Ascending aorta (tissue), 2 donors: ENCODE results near the gene TESPA1. TPM values are rescaled to one million over a fixed set of nuclear protein-coding genes. Genes with fewer than 3 reads are reported as not detected.

Experiments used
- DNase-seq, 2 donors: peaks; one replicate each; pipeline ENCODE4 v3.0.0-alpha.2; 2019; ENCODE audit warnings: low spot score in 2 of 2
- H3K27ac ChIP-seq, 2 donors: fragments of 200-600 bp; sonication (generic); one replicate each; pipeline ENCODE4 v1.5.1; 2016 to 2017; ENCODE audit warnings: mild to moderate bottlenecking in 1 of 2
- H3K27me3 ChIP-seq: fragments of 200-600 bp; sonication (generic); one replicate; pipeline ENCODE4 v1.5.1; 2017
- H3K36me3 ChIP-seq, 2 donors: fragments of 200-600 bp; sonication (generic); one replicate each; pipeline ENCODE4 v1.5.1; 2016
- H3K4me1 ChIP-seq, 2 donors: fragments of 200-600 bp; sonication (generic); one replicate each; pipeline ENCODE4 v1.5.1; 2016 to 2017; ENCODE audit warnings: mild to moderate bottlenecking in 1 of 2
- H3K4me3 ChIP-seq, 2 donors: fragments of 200-600 bp; sonication (generic); one replicate each; pipeline ENCODE4 v1.5.1; 2016 to 2017; ENCODE audit warnings: mild to moderate bottlenecking in 1 of 2
- H3K9me3 ChIP-seq, 2 donors: fragments of 200-600 bp; sonication (generic); one replicate each; pipeline ENCODE4 v1.5.1; 2016
- CTCF ChIP-seq, 3 experiments: fragments of 200-600 bp in 2 of 3; fragments of 450-650 bp in 1 of 3; sonication (generic) in 2 of 3; IDR thresholded peaks; one replicate each; pipeline ENCODE4 v1.5.1; 2016 to 2019; ENCODE audit warnings: antibody characterized with exemption in 3 of 3, mild to moderate bottlenecking in 1 of 3, moderate library complexity in 1 of 3
- intact Hi-C: fragments of 100-400 bp; cut with DNase I; formaldehyde crosslinking; loops from one replicate; pipeline ENCODE4 v1.15.1; 2023
- total RNA-seq: library from RNA; depleted of rRNA; stranded (reverse); fragments of >200 nt; gene quantifications from one replicate; pipeline ENCODE4 v1.1.0, GENCODE V29; 2016

The TESPA1 gene
- total RNA-seq, 1 donor from 2014 or later, result not detected

GRCh38 chr12:54980341-54980740 is 4.2 kb downstream of the TESPA1 start:
- Histone ChIP-seq H3K4me3 (no peak overlapping the region), H3K27me3 (no peaks in the 10 kb centered on the region), H3K27ac (no peak overlapping the region), H3K9me3 (no peaks in the 10 kb centered on the region), H3K4me1 (no peaks in the 10 kb centered on the region), H3K36me3 (no peaks in the 10 kb centered on the region)
- TF ChIP-seq CTCF (IDR thresholded peaks at IDR 0.05), result no peak
- DNase-seq, result no peak
- intact Hi-C loops, result no loop called here

- H3K36me3 ChIP-seq, result no peaks in the 10 kb centered on the region
- no peaks in the 10 kb centered on the region for H3K4me1 ChIP-seq
- no peak for TF ChIP-seq CTCF (IDR thresholded peaks at IDR 0.05)
- no peak overlapping the region for H3K27ac ChIP-seq
- H3K27me3 ChIP-seq, result no peaks in the 10 kb centered on the region
- H3K9me3 ChIP-seq, result no peaks in the 10 kb centered on the region
- H3K4me3 ChIP-seq, result no peak overlapping the region
- no peak for DNase-seq
- intact Hi-C loops, result loop anchor here (5.0 kb wide), 1 partner anchor 211 kb away; no protein-coding TSS in a partner anchor
Measured at GRCh38 chr12:54977857-54978256, 6.7 kb downstream of the TESPA1 start.

- Histone ChIP-seq H3K9me3 (no peaks in the 10 kb centered on the region), H3K27me3 (no peaks in the 10 kb centered on the region), H3K36me3 (no peaks in the 10 kb centered on the region), H3K4me1 (no peaks in the 10 kb centered on the region), H3K4me3 (no peak overlapping the region), H3K27ac (no peak overlapping the region)
- TF ChIP-seq CTCF (IDR thresholded peaks at IDR 0.05), result no peak
- intact Hi-C loops, result loop anchor here (5.0 kb wide), 1 partner anchor 210 kb away; no protein-coding TSS in a partner anchor
- no peak for DNase-seq
Measured at GRCh38 chr12:54977155-54977554, 7.4 kb downstream of the TESPA1 start.

- intact Hi-C loops, result loop anchor here (5.0 kb wide), 1 partner anchor 209 kb away; no protein-coding TSS in a partner anchor
- Histone ChIP-seq H3K27ac (no peak overlapping the region), H3K4me3 (no peak overlapping the region), H3K36me3 (no peaks in the 10 kb centered on the region), H3K27me3 (no peaks in the 10 kb centered on the region), H3K9me3 (no peaks in the 10 kb centered on the region), H3K4me1 (no peaks in the 10 kb centered on the region)
- no peak for DNase-seq
- TF ChIP-seq CTCF (IDR thresholded peaks at IDR 0.05), result no peak
Measured at GRCh38 chr12:54975875-54976274, 8.7 kb downstream of the TESPA1 start.

GRCh38 chr12:54975272-54975671 is 9.3 kb downstream of the TESPA1 start:
- H3K27me3 ChIP-seq, result no peaks in the 10 kb centered on the region
- H3K4me1 ChIP-seq, result no peaks in the 10 kb centered on the region
- no peak for DNase-seq
- intact Hi-C loops, result loop anchor here (5.0 kb wide), 1 partner anchor 208 kb away; no protein-coding TSS in a partner anchor
- H3K36me3 ChIP-seq, result no peaks in the 10 kb centered on the region
- no peak for TF ChIP-seq CTCF (IDR thresholded peaks at IDR 0.05)
- H3K27ac ChIP-seq, result no peak overlapping the region
- no peak overlapping the region for H3K4me3 ChIP-seq
- no peaks in the 10 kb centered on the region for H3K9me3 ChIP-seq

GRCh38 chr12:54974279-54974678 is 10.3 kb downstream of the TESPA1 start:
- H3K4me1 ChIP-seq, result no peaks in the 10 kb centered on the region
- H3K27me3 ChIP-seq, result no peaks in the 10 kb centered on the region
- no peak overlapping the region for H3K4me3 ChIP-seq
- no peak for DNase-seq
- no peak overlapping the region for H3K27ac ChIP-seq
- TF ChIP-seq CTCF (IDR thresholded peaks at IDR 0.05), result no peak
- H3K36me3 ChIP-seq, result no peaks in the 10 kb centered on the region
- intact Hi-C loops, result no loop called here
- no peaks in the 10 kb centered on the region for H3K9me3 ChIP-seq
